ENCODE measurements around the gene ZNF513.
"Not testable (repeated sequence)": the region's sequence is repeated elsewhere in the genome, so short reads cannot be mapped to it uniquely, and the experiment has no call there.

Gene ZNF513, protein sequence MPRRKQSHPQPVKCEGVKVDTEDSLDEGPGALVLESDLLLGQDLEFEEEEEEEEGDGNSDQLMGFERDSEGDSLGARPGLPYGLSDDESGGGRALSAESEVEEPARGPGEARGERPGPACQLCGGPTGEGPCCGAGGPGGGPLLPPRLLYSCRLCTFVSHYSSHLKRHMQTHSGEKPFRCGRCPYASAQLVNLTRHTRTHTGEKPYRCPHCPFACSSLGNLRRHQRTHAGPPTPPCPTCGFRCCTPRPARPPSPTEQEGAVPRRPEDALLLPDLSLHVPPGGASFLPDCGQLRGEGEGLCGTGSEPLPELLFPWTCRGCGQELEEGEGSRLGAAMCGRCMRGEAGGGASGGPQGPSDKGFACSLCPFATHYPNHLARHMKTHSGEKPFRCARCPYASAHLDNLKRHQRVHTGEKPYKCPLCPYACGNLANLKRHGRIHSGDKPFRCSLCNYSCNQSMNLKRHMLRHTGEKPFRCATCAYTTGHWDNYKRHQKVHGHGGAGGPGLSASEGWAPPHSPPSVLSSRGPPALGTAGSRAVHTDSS

DNA sequence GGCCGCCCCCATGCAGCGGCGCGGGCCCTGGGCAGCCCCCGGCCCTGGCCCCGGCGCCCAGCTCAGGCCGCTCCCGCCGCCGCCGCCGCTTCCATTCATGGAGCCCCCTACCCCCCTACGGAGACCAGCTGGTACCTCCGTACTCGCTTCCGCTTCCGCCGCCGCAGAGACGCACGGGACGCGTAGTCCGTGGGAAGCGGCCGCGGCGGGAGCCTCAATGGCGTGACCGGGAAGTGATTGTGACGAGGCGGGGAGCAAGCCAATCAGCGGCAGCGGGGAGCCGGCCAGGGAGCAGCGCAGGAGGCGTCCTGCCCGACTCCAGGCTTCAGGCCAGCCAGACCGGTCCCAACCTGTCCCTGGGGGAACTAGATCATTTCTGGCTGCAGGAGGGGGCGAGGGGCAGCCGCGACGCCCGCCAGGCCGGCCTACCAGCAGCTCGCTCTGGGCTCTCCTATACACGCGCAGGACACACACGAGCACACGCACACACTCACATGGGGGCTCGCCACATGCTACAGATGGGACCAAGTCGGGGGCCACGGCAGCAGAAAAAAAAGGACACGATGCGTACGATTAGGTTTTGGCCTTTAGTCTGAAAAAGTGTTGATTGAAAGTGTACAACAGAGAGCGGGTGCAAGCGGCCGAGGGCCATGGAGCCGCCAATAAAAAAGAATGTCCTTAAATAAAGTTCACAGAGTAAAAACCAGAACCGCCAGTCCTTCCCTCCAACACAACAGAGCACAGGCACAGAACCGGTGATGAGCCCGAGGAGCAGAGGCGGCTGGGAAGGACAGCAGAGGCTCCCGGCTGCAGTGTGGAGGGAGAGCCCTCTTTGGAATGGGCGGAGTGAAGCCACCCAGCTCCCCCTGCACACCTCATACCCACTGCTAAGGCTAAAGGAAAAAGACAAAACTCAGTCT is at the start of gene ZNF513:
Gene ZNF513, minus strand, starts transcription at position 109 of the 920 bp plus-strand sequence. CDS start 208 bp downstream, outside the sequence.
- DNase-seq (ENCODE audit: low read depth): peak; percentile 85

DNA sequence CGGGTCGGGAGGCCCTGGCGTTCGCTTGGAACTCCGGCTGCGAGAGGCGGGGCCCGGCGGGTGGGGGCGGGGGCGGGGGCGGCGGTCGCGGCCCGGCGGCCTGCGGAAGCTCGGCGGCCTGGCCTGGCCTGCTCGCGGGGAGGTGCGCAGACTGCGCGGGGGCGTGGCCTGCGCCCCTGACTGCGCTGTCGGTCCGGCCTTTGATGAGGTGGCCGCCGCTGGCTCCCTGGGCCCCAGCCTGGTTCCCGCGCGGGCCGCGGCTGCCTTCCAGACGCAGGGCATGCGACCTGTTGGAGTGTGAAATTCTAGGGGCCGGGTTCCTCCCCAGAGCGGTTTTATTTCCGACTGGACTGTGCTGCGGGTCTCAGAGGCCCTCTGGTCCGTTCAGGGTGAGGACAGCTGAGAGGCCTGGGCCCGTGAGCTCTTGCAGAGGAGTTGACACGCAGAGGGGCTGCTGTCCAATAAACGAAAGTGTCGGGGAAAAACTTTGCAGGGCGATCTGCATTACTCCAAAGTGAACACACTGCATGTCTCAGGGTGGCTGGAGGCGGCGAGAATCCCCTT is 48.5 kb upstream of the ZNF513 start:
- peak; percentile 63 for DNase-seq (ENCODE audit: low read depth)

DNA sequence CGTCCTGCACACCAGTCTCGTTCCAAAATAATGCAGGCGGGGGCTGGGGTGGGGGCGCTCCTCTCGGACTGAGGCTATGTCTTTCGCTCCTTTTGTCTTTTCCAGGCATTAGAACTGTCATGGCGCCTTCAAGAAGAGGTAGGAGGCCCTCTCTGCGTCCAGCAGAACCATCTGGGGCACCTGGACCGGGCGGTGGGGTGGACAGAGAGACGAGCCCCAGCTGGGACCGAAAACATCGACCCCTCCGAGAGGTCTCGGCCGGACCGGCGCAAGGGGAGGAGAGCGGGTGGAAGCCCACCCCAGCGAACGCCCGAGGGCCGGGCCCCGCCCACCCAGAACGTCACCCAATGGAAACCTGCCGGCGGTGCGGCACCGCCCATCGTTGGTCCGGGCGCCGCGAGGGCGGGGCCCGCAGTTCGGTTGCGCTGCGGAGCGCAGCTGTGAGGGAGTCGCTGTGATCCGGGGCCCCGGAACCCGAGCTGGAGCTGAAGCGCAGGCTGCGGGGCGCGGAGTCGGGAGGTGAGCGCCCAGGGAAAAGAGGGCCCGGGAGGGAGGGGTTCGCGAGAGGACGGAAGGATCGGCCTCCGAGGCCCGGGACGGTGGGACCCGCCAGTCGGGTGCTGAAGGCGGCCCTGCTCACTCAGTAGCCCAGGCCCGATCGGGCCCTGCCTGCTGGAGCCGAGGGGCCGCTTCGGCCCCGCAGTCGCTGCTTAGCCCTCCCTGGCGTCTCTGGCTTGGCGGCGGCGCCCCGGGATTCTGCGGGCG is 47.9 kb upstream of the ZNF513 start, which contains the start of gene NRBP1:
Gene NRBP1, plus strand, starts transcription at position 419 of the 765 bp plus-strand sequence. CDS start 4,643 bp downstream, outside the sequence.
- peak; percentile 82 for DNase-seq (ENCODE audit: low read depth)

DNA sequence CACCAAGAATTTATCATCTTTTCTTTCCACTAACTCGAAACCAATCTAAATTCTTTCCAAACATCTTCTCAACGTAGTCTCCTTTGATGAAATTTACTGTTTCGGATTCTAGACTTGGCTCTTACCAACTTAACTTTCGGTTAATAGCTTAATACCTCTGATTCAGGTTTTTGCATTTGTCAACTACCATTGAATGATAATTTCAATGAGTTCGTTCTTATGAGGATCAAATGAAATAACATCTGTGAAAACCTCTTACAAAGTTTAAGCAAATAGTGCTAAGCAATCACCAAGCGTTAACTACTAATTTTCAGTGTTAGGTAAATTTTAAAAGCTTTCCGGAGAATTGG is 47.3 kb upstream of the ZNF513 start:
- DNase-seq (ENCODE audit: low read depth): no peak

DNA sequence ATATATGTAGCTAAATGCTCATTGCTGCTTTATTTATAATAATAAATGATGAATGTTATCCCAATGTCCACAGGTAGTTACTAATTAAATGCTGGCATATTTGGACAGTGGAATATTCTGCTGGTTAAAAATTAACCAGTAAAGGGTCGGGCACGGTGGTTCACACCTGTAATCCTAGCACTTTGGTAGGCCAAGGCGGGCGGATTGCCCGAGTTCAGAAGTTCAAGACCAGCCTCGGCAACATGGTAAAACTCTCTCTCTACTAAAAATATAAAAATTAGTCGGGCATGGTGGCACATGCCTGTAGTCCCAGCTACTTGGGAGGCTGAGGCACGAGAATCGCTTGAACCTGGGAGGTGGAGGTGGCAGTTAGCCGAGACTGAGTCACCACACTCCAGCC is 44.5 kb upstream of the ZNF513 start:
- DNase-seq (ENCODE audit: low read depth): not testable (repeated sequence)

DNA sequence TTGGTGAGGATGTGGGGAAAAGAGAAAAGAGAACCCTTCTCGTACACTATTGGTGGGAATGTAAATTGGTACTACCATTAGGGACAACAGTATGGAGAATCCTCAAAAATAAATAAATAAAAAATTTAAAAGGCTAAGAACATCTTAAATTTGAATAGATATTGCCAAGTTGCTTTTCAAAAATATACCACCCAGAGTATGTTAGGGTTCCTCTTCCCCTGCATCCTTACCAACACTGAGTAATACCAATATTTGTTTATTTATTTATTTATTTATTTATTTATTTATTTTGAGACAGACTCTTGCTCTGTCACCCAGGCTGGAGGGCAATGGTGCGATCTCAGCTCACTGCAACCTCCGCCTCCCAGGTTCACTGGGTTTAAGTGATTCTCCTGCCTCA is 42.4 kb upstream of the ZNF513 start:
- no peak for DNase-seq (ENCODE audit: low read depth)

DNA sequence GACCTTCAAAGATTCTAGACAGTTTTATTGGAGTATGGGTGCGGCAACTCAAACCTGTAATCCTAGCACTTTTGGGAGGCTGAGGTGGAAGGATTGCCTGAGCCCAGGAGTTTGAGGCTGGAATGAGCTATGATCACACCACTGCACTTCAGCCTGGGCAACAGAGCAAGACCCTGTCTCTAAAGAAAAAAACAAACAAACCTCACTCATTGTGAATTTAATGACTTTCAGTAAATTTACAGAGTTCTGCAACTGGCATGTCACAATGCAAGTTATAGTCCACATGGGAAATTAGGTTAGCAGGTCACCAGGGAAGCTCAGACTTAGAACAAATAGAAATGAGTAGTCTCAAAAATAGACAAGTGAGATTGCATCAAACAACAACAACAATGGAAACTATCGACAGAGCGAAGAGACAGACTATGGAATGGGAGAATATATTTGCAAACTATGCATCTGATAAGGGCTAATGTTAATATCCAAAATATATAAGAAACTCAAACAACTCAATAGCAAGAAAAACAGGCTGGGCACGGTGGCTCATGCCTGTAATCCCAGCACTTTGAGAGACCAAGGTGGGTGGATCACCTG is 41.2 kb upstream of the ZNF513 start:
- no peak for DNase-seq (ENCODE audit: low read depth)

DNA sequence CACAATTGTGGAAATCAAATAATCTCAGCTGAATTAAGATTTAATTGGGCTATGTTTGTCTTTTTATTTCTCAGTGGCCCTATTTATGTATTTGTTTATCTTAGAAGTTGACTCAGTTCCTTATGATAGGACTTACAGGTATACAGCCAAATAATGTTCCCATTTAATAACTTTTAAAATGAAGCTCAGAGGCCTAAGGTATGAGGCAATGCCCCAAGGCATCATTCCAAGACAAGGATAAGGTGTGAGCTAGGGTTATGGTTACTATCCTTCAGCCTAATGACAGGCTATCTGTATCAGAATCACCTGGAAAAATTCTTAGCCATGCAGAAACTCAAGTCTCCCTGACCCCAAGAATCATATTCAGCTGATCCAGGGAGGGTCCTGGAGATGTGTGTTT is 40.5 kb upstream of the ZNF513 start:
- DNase-seq (ENCODE audit: low read depth): no peak

DNA sequence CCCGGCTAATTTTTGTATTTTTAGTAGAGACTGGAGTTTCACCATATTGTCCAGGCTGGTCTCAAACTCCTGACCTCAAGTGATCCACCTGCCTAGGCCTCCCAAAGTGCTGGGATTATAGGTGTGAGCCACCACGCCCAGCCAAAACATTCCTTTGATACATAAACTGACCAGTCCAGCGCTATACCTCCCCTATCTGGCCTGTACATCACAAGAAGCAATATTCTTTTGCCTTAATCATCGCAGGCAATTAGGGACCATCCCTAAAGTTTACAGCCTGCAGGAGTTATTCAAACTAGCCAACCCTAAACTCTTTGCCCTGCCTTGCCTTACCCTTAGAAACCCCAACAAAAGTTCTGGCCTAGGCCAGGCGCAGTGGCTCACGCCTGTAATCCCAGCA is 35.6 kb upstream of the ZNF513 start:
- no peak for DNase-seq (ENCODE audit: low read depth)

DNA sequence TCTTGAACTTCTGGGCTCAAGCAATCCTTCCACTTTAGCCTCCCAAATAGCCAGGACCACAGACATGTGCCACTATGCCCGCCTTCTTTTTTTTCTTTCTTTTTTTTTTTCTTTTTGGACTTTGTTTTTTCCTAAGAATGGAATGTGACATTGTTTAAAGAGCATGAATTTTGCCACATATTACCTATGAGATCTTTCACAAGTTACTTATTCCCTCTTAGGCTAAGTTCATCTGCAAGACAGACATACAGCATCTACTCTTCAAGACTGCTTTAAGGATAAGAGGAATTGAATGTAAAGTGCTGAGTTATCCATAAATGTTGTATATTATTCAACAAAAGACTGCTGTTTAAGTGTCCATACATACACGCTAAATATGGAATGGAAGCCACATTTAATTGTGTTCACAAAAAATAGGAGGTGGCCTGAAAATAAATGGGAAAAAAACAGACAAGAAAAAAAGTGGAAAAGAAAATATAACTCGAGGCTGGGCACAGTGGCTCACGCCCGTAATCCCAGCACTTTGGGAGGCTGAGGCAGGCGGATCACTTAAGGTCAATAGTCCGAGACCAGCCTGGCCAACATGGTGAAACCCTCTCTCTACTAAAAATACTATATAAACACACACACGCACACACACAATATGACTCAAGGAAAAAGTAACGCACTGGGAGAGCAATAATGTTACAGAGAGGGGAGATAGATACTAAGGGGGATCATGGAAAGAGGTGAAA is 32.1 kb upstream of the ZNF513 start:
- no peak for DNase-seq (ENCODE audit: low read depth)

DNA sequence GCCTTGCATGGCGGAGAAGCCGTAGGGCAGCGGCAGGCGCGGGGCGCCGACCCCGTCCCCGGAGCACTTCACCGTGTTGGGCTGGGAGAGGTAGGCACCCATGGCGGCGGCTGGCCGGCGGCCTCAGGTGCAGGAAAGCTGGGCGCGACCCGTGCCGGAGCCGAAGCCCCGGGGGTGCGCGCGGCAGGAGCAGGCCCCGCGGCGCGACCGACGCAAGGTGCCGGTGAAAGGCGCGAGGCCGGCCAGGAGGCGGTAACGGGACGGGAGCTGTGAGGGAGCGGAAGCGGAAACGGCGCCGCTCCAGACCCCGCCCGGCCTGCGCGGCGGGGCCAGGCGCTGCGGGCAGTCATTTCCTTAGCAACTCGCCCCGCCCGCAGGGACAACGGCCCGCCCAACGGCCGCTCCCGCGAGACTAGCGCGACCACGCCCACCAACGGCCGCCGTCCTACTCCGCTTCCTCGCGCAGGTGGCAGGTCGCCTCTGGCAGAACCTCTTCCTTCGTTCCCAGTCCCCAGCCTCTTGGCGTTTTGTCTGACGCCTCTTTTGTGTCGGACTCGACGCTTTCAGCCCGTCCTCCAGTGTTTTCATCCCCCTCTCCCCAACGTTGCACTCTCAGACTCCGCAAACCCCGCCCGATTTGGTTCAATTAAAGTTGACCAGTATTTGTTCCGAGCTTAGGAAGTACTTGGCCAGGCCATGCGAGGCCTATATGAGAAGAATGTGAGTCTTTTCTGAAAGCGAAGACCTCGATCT is 29.0 kb upstream of the ZNF513 start, which contains the start of gene PPM1G:
Gene PPM1G, minus strand, starts transcription at position 271 of the 753 bp plus-strand sequence. Its CDS starts 169 bp downstream, at position 102.
- peak; percentile 90 for DNase-seq (ENCODE audit: low read depth)

DNA sequence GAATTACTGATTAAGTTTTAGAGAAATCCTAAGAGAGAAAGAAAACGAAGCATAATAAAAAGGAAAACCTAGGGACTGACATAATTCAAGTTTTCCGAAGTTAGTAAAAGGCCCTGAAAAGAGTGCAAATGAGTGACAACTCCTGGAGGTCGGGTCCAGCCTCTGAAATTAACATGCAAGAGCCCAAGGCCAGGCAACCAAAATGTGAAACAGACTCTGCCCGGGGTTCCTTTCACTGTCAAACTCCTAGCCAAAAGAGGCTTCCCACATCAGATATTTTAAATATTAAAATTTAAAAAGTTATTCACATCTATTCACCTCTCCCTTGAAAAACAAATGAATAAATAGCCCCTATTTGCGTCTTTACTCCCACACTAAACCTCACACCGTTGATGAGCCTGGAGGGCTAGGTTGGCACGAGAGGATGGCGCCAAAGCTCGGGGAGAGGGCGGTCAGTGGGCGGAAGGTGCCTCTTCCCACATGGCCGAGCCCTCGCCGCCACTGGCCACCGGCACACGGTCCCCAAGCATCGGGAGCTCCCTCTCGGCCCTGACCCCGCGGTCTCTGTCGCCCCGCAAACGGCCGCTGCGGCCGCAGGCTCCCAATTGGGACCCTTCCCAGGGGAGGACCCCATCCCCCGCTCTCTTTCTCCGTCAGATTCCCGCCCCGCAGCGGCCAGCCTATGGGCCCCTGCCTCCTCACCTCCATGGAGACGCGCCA is 28.2 kb upstream of the ZNF513 start:
- no peak for DNase-seq (ENCODE audit: low read depth)

DNA sequence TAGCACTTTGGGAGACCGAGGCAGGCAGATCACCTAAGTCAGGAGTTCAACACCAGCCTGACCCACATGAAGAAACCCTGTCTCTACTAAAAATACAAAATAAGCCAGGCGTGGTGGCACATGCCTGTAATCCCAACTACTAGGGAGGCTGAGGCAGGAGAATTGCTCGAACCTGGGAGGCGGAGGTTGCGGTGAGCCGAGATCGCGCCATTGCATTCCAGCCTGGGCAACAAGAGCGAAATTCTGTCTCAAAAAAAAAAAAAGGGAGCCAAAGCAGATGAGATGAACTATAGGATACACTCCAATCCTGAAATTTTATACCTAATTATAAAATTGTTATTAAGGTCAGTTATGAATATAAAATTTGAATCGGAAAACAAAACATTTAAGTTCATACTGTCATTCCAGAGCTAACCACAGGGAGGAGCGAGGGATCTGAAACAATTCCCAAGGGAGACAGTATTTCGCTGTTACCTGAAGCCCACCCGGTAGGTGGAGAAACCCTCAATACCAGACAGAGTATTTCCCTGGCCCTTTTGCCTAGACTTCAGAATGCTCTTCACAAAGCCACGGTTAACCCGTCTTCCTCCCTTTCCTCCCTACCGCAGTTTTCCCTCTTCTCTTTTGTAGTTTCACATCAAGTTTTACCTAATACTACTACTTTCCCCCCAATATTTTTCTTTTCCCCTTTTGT is 27.4 kb upstream of the ZNF513 start:
- no peak for DNase-seq (ENCODE audit: low read depth)

DNA sequence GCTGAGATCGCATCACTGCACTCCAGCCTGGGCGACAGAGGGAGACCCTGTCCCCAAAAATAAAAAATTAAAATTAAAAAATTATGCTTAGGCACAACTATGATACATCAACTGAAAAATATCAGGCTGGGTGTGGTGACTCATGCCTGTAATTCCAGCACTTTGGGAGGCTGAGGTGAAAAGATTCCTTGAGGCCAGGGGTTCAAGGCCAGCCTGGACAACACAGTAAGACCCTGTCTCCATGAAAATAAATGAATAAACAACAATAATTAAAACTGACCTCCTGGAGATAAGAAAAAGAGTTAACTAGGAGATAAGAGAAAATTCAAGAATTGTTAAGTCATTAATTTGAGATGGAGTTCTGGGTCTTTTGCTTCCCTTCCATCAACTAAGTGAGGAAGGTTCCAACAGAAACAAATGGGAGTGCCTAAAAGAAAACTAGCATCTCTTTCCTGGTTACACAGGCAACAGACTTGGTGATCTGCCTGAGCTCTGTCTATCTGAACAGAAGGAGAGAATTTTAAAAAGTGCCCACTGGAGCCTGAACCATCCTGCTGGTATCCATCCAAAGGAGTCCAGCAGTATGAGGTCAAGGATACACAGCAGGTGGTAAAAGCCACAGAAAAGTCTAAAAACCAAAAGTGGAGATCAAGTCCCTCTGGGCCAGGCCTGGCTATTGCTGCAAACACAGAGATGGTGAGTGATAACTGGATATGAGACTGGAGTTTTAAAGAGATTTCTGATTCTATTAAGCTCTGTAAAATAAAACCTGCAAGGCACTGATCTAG is 20.0 kb upstream of the ZNF513 start:
- no peak for DNase-seq (ENCODE audit: low read depth)

DNA sequence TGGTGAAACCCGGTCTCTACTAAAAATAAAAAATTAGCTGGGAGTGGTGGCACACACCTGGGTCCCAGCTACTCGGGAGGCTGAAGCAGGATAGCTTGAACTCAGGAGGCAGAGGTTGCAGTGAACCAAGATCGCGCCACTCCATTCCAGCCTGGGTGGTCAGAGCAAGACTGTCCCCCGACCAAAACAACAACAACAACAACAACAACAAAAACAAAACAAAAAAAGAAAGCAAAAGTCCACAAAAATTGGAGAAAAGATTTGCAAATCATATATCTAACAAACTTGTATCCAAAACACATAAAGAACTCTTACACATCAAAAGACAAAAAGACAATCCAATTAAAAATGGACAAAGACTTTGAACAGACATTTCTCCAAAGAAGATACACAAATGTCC is 18.4 kb upstream of the ZNF513 start:
- no peak for DNase-seq (ENCODE audit: low read depth)

DNA sequence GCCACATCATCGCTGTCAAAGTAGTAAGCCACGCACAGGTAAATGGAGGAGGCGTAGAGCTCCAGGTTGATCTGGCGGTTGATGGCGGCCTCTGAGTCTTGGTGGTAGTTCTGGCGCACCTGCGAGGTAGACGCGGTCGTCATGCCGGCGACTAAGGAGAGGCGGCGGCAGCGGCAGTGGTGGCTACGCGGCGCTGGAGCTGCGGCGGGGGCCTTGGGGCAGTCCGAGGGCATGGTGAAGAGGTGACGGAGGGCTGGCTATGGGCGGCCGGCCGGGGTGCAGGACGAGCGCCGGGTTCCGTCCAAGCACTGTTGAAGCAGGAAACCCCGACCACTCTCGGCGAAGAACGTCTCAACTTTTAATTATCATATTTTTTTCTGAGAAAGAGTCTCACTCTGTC is 12.7 kb upstream of the ZNF513 start:
- no peak for DNase-seq (ENCODE audit: low read depth)

Data from T-helper 22 cell (primary cell).